HG02840 (cell line): Measurements from ENCODE around the gene CAPN9.
"Not testable (repeated sequence)": the region's sequence is repeated elsewhere in the genome, so short reads cannot be mapped to it uniquely, and the experiment has no call there.

Experiments used
- ATAC-seq: cut with Tn5 transposase; IDR thresholded peaks from one replicate; pipeline ENCODE4 v1.9.1; 2021; ENCODE audit warnings: mild to moderate bottlenecking, moderate library complexity, moderate number of reproducible peaks; ENCODE audit not compliant: unreplicated experiment, low FRiP score

Gene CAPN9

DNA sequence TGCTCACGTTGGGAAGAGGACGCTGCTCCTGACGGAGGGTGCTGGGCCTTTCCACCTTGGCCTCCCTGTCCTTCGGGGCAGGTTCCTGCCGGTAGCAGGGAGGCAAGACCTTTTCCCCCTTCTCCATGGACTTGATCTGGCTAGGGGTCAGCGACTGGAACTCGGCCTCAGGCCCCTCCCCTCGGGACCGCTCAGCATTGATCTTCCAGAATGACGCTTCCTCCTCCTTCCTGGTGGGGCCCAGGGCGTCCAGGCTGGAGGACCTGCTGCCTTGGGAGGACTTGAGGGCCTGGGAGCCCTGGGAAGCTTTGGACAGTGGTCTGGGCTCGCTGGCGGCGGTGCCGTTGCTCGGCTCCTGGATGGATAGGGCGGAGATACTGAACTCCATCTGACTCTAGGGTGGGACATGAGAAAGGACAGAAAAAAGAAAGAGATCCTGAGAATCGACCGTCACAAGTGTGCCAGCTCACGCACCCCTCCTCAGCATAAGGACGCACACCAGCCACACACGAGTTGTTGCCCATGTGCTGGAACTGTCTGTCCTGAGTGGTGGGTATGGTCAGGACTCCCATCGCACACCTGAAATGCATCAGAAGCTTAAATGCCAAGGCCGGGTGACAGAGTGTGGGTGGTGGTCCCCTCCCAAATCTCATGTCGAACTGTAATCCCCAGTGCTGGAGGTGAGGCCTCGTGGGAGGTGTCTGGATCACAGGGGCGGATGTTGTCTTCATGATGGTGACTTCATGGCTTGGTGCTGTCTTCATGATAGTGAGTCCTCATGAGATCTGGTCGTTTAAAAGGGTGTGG lies 96.5 kb downstream of the CAPN9 start:
- ATAC-seq = no peak

DNA sequence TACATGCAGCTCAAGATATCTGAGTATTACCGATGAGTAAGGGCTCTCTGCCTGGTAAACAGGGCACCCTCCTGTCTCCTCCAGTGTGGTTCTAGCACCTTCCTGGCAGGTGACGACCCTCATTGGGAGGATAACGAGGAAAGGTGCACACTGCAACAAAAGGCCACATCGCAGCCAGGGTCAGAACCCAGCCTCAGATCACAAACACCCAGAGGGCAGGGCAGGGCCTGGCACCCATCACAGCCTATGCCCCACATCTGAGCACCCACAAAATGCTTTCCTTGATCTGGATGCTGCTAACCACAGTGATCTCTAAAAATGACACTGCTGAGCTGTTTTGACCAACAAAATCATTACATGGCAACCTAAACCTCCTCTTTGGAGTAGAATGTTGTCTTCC lies 97.4 kb downstream of the CAPN9 start:
- no peak for ATAC-seq

DNA sequence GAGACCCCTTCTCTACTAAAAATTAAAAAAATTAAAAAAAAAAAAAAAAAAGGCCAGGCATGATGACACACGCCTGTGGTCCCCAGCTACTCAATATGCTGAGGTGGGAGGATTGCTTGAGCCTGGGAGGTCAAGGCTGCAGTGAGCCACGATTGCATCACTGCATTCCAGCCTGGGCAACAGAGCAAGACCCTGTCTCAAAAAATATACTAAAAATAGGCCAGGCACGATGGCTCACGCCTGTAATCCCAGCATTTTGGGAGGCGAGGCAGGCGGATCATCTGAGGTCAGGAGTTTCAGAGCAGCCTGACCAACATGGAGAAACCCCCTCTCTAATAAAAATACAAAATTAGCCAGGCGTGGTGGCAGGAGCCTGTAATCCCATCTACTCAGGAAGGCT lies 98.0 kb downstream of the CAPN9 start:
- not testable (repeated sequence) for ATAC-seq

DNA sequence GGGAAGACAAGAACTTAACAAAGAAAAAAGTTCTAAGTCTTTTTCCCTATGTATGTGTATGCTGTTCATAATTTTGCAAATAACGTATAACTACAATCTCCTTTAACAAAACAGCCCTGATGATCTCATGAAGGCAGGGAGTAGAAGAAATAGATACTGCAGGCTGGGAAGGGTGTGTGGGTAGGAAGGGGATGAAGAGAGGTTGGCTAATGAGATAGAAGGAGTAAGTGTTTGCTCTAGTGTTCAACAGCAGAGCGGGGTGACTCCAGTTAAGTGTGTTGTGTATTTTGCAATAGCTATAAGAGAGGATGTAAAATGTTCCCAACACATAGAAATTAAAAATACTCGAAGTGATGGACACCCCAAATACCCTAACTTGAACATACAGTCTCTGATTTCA lies 101.0 kb downstream of the CAPN9 start:
- ATAC-seq = no peak

DNA sequence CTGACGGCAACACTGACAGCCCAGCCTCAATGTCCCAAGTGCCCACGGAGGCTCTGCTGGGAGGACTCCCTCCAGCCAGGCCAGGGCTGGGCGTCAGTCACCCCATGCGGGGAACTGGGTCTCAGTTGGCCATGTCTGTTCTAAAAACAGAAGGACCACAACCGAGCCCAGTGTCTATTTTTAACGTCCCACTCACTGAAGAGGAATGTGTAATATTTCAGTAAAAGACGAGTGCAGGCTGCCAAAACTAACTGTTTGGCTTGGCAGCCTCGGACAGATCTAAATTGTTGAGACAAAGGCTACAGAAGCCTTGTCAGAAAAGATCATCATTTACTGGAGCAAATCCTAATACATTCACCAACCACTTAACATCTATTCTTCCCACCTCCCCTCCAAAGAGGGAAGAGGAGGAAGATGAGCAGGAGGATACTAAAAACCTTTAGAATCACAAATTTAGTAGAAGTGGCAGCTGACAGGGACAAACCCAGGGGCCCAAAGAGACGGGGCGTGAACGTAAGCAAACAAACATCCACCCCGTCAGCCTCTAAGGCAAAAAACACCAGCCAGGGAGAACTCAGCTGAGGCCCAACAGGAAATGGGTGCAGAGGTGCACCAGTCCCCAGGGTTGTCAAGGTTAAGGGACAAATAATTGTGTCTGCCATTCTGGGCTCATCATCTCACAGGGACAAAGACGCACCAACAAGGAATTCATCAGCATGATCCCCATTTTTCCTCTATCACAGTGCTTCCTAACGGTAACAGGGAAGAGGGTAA lies 102.5 kb downstream of the CAPN9 start:
- no peak for ATAC-seq

DNA sequence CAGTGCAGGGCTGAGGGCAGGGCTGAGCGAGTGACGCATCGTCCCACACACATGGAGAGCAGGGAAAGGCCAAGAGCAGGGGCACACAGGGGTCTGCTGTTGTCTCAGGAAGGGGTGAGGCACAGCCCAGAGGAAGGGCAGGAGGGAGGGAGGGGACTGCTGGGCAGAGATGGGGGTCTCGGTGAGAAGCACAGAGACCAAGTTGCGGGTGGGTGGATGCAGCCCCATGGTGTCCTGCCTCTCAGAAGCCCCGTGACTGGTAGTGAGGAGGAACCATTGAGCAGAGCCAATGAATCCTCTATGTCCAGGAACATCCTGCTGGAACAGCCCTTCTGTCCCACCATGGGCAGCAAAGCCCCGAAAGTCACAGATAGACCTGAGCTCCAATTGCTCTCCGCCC lies 103.4 kb downstream of the CAPN9 start:
- no peak for ATAC-seq

DNA sequence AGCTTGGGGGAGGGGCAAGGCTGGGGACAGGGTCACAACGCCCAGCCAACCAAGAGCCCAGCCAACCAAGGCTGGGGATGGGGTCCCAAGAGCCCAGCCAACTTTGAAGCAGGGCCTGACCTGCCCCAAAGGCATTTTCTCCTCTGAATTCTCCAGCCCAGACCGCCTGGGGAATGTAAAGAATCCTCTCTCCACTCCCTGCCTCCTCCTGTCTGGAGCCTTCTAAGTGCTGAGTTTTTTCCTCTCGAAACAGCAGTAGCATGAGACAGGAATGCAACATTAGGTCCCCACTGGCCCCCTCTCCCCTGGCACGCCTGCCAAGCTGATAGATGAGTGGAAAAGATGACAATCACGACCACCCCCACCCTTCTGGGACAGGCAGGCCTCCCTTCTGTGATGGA lies 104.1 kb downstream of the CAPN9 start:
- ATAC-seq = no peak
